NT2/D1 (cell line): ENCODE measurements around the gene GHRH.

Experiments used
- SUZ12 ChIP-seq: IDR thresholded peaks from 2 replicates; pipeline ENCODE4 v1.6.1; 2011; ENCODE audit not compliant: insufficient read length, insufficient read depth; ENCODE audit errors: extremely low read depth
- YY1 ChIP-seq: IDR thresholded peaks from 2 replicates; pipeline ENCODE4 v1.6.1; 2011; ENCODE audit not compliant: insufficient read length, insufficient read depth
- ZNF274 ChIP-seq: IDR thresholded peaks from 2 replicates; pipeline ENCODE4 v1.6.1; 2011; ENCODE audit warnings: mild to moderate bottlenecking, low read depth, low read length

DNA sequence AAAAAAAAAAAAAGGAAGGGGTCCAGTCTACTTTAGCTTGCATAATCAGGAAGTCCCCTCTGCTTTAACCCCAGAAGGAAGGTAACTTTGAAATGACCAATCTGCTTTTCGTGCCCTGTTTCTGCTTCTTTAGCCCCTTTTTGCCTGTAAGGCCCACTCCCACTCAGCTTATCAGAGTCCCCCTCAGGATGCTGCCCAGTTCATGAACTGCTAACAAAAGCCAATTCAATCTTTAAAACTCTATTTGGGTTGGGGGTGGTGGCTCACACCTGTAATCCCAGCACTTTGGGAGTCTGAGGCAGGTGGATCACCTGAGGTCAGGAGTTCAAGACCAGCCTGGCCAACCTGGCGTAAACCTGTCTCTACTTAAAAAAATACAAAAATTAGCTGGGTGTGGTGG lies 12.3 kb downstream of the GHRH start:
- TF ChIP-seq ZNF274 (no peak), YY1 (no peak), SUZ12 (no peak)
